DND-41 (cell line): ENCODE measurements around the gene COL4A1.

Source experiments
- ATAC-seq: fragments of 200-7000 bp; cut with Tn5 transposase; 3 replicates; pipeline ENCODE4 v1.9.1; 2021; ENCODE audit warnings: low read depth; ENCODE audit not compliant: insufficient read depth
- DNase-seq: peaks from one replicate; pipeline ENCODE4 v3.0.0-alpha.2; 2020
- H2AFZ ChIP-seq: 2 replicates; pipeline ENCODE4 v1.6.0; 2012; ENCODE audit warnings: low read depth, low read length
- H3K27ac ChIP-seq: 2 replicates; pipeline ENCODE4 v1.5.1; 2012; ENCODE audit warnings: low read length, inconsistent platforms
- H3K27me3 ChIP-seq: fragments of 200-600 bp; sonication (generic); 2 replicates; pipeline ENCODE4 v1.6.0; 2012; ENCODE audit warnings: low read length, mild to moderate bottlenecking, inconsistent platforms; ENCODE audit not compliant: insufficient read depth, poor library complexity
- H3K36me3 ChIP-seq: 2 replicates; pipeline ENCODE4 v1.5.1; 2012; ENCODE audit warnings: low read length, inconsistent platforms; ENCODE audit not compliant: insufficient read depth
- H3K4me1 ChIP-seq: 2 replicates; pipeline ENCODE4 v1.5.1; 2012; ENCODE audit warnings: mild to moderate bottlenecking, low read length; ENCODE audit not compliant: insufficient read depth
- H3K4me2 ChIP-seq: 2 replicates; pipeline ENCODE4 v1.6.0; 2012; ENCODE audit warnings: mild to moderate bottlenecking, moderate library complexity, low read length, inconsistent platforms; ENCODE audit not compliant: insufficient read depth
- H3K4me3 ChIP-seq, 2 experiments: fragments of 200-600 bp in 1 of 2; shearing (Covaris generic) in 1 of 2; 2 replicates each; pipeline ENCODE4 v1.5.1; 2012 to 2016; ENCODE audit warnings: inconsistent platforms in 2 of 2, low read length in 2 of 2, mild to moderate bottlenecking in 2 of 2, low read depth in 1 of 2, moderate library complexity in 1 of 2
- H3K79me2 ChIP-seq: 2 replicates; pipeline ENCODE4 v1.6.0; 2012; ENCODE audit warnings: low read length, inconsistent platforms; ENCODE audit not compliant: insufficient read depth
- H3K9ac ChIP-seq: 2 replicates; pipeline ENCODE4 v1.6.0; 2012; ENCODE audit warnings: low read depth, mild to moderate bottlenecking, inconsistent platforms, low read length, moderate library complexity
- H3K9me3 ChIP-seq: 2 replicates; pipeline ENCODE4 v1.5.1; 2012; ENCODE audit warnings: low read length, moderate library complexity, mild to moderate bottlenecking, inconsistent platforms; ENCODE audit not compliant: insufficient read depth, severe bottlenecking
- H4K20me1 ChIP-seq: 2 replicates; pipeline ENCODE4 v1.6.0; 2012; ENCODE audit warnings: low read length; ENCODE audit not compliant: insufficient read depth
- CTCF ChIP-seq: IDR thresholded peaks from 2 replicates; pipeline ENCODE4 v1.5.1; 2012; ENCODE audit warnings: borderline replicate concordance, low read length, moderate library complexity, mild to moderate bottlenecking; ENCODE audit not compliant: poor library complexity, severe bottlenecking; ENCODE audit errors: extremely low read depth
- EZH2 ChIP-seq: IDR thresholded peaks from 3 replicates; pipeline ENCODE4 v1.6.1; 2012; ENCODE audit warnings: borderline replicate concordance, low read depth, mild to moderate bottlenecking, moderate library complexity, low read length, inconsistent platforms; ENCODE audit not compliant: severe bottlenecking

COL4A1 gene

GRCh38 chr13:110234532-110234931 is 72.4 kb downstream of the COL4A1 start:
- Histone ChIP-seq H3K27me3 (peaks cover 71% of the 10 kb centered on the region), H3K27ac (no peak overlapping the region), H2AFZ (no peak overlapping the region), H3K9me3 (no peaks in the 10 kb centered on the region), H3K36me3 (no peaks in the 10 kb centered on the region), H3K79me2 (no peaks in the 10 kb centered on the region), H3K4me1 (no peaks in the 10 kb centered on the region), H3K9ac (no peak overlapping the region), H3K4me2 (no peak overlapping the region), H4K20me1 (peaks cover 8% of the 10 kb centered on the region; the same call in 1 of the 2 replicates), H3K4me3 (no peak overlapping the region)
- no peak for ATAC-seq
- no peak for TF ChIP-seq EZH2
- TF ChIP-seq CTCF, result no peak
- no peak for DNase-seq

GRCh38 chr13:110233951-110234280 is 73.0 kb downstream of the COL4A1 start:
- DNase-seq, result no peak
- no peaks in the 10 kb centered on the region for H3K4me1 ChIP-seq
- H3K27ac ChIP-seq, result no peak overlapping the region
- ATAC-seq, result no peak
- peaks cover 65% of the 10 kb centered on the region for H3K27me3 ChIP-seq
- H3K9me3 ChIP-seq, result no peaks in the 10 kb centered on the region
- no peak overlapping the region for H3K9ac ChIP-seq
- H3K4me3 ChIP-seq, result no peak overlapping the region
- no peaks in the 10 kb centered on the region for H3K79me2 ChIP-seq
- H3K36me3 ChIP-seq, result no peaks in the 10 kb centered on the region
- no peak for TF ChIP-seq EZH2
- no peak for TF ChIP-seq CTCF
- no peak overlapping the region for H2AFZ ChIP-seq
- peaks cover 8% of the 10 kb centered on the region; the same call in 1 of the 2 replicates for H4K20me1 ChIP-seq
- no peak overlapping the region for H3K4me2 ChIP-seq

GRCh38 chr13:110233181-110233950 is 73.6 kb downstream of the COL4A1 start:
- H3K4me2 ChIP-seq, result no peak overlapping the region
- peaks cover 8% of the 10 kb centered on the region; the same call in 1 of the 2 replicates for H4K20me1 ChIP-seq
- no peak overlapping the region for H3K9ac ChIP-seq
- no peaks in the 10 kb centered on the region for H3K36me3 ChIP-seq
- H3K79me2 ChIP-seq, result no peaks in the 10 kb centered on the region
- H3K27ac ChIP-seq, result no peak overlapping the region
- H3K27me3 ChIP-seq, result peaks cover 60% of the 10 kb centered on the region
- ATAC-seq (no peak), DNase-seq (no peak)
- H3K4me1 ChIP-seq, result no peaks in the 10 kb centered on the region
- no peak overlapping the region for H2AFZ ChIP-seq
- TF ChIP-seq EZH2 (no peak), CTCF (no peak)
- no peaks in the 10 kb centered on the region for H3K9me3 ChIP-seq
- H3K4me3 ChIP-seq, result no peak overlapping the region
